Measurements from ENCODE around the gene SIGLEC12.

SIGLEC12 gene

DNA sequence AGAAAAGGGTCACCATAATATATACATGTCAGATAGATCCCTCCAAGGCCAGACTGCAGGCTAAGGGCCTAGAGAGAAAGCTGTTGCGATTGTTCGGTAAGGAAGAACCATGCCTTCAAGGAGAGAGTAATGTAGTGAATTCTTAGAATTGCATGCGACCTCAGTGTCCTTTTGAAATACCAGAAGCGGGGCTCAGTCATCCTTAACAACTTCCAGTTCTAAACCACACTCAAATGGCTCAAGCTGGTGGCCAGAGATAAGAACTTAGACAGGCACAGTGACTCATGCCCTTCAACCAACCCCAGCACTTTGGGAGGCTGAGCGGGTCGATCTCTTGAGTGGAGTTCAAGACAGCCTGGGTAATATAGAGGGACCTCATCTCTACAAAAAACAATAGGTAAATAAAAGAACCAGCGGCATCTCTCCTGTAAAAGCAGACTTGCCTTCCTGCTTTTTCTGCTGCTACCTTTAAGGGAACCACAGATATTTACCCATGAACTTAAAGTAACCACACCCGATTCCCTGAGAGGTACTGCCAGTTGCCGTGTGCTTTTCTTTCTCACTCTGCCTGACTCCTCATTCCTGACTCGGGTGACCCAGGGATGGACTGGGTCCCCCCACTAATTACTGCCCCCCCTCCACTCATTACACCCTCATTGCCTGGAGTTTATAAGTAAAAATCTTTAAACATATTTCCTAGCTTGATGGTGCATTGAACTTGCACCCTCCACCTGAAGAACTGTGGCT is 45.2 kb upstream of the SIGLEC12 start:
- H3K36me3 ChIP-seq (ENCODE audit: insufficient read depth, low read length): no peaks in the 10 kb centered on the region
- H3K9me3 ChIP-seq (ENCODE audit: low read length): no peaks in the 10 kb centered on the region
- H3K4me1 ChIP-seq (ENCODE audit: insufficient read depth, low read length, severe bottlenecking): no peaks in the 10 kb centered on the region
- H3K79me2 ChIP-seq (ENCODE audit: insufficient read depth, low read length): no peaks in the 10 kb centered on the region
- no peaks in the 10 kb centered on the region for H3K9me2 ChIP-seq (ENCODE audit: low read depth, low read length)
- no peaks in the 10 kb centered on the region for H3F3A ChIP-seq (ENCODE audit: insufficient read depth, low read length)
- H3K27ac ChIP-seq (ENCODE audit: low read depth, low read length, poor library complexity, severe bottlenecking): no peak overlapping the region
- H3K9ac ChIP-seq (ENCODE audit: low read length): no peak overlapping the region
- TF ChIP-seq EZH2 (IDR thresholded peaks at IDR 0.05; ENCODE audit: borderline replicate concordance, low read length): no peak
- peaks cover 5% of the 10 kb centered on the region; the same call in 1 of the 2 replicates for H3K27me3 ChIP-seq (ENCODE audit: insufficient read depth, low read length)
- no peak overlapping the region for H2AFZ ChIP-seq (ENCODE audit: low read length)
- H3K4me2 ChIP-seq (ENCODE audit: low read length): no peak overlapping the region
- H3K4me3 ChIP-seq (ENCODE audit: low read depth, low read length, poor library complexity, severe bottlenecking): no peak overlapping the region
- H4K20me1 ChIP-seq (ENCODE audit: insufficient read depth, low read length): no peaks in the 10 kb centered on the region

DNA sequence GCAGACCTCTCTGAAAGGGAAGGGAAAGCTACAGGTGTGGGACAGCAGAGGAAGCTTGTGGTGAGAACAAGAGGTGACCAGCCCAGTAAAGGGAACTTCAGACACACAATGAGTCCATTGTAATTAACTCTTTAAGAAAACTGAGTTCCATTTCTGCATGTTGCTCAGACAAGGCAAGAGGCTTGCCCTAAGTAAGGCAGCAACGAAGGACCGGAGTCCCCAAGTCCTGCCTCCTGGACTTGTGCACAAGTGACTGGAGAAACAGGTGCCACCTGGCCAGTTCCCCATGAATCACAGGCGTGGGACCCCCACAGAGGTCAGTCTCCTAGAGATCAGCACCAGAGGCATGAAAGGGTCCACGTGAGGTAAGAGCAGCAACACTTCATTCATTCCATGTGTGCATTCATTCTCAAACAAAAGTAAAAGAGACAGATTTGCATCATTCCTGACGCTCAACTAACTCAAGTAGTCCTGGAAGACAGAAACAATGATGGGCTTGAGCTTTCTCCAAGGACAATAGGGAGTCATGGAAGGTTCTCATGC is 44.6 kb upstream of the SIGLEC12 start:
- Histone ChIP-seq H3K79me2 (ENCODE audit: insufficient read depth, low read length) (no peaks in the 10 kb centered on the region), H3K4me2 (ENCODE audit: low read length) (no peak overlapping the region), H4K20me1 (ENCODE audit: insufficient read depth, low read length) (no peaks in the 10 kb centered on the region), H3K9me2 (ENCODE audit: low read depth, low read length) (no peaks in the 10 kb centered on the region), H3F3A (ENCODE audit: insufficient read depth, low read length) (no peaks in the 10 kb centered on the region), H3K9me3 (ENCODE audit: low read length) (no peaks in the 10 kb centered on the region), H2AFZ (ENCODE audit: low read length) (no peak overlapping the region), H3K9ac (ENCODE audit: low read length) (no peak overlapping the region), H3K27ac (ENCODE audit: low read depth, low read length, poor library complexity, severe bottlenecking) (no peak overlapping the region), H3K27me3 (ENCODE audit: insufficient read depth, low read length) (peaks cover 5% of the 10 kb centered on the region; the same call in 1 of the 2 replicates), H3K4me3 (ENCODE audit: low read depth, low read length, poor library complexity, severe bottlenecking) (no peak overlapping the region), H3K4me1 (ENCODE audit: insufficient read depth, low read length, severe bottlenecking) (no peaks in the 10 kb centered on the region), H3K36me3 (ENCODE audit: insufficient read depth, low read length) (no peaks in the 10 kb centered on the region)
- no peak for TF ChIP-seq EZH2 (IDR thresholded peaks at IDR 0.05; ENCODE audit: borderline replicate concordance, low read length)

DNA sequence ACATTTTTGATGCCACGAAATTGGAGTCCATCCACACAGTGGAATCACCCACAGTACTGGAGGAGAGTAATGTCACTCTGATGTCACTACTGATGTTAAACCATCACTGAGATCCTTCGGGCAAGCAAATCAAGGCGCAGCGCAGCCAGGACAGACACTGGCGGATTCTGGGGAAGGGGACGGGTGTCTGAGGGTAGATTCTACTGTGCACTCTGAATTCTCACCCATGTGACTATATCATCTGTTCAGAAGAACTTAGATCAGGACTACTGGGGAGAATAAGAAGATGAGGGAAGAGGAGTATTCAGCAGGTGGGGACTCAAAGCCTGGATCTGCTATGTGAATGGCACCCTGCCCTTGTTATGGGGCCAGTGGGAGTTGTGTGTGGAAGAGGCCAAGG is 42.4 kb upstream of the SIGLEC12 start:
- Histone ChIP-seq H3K9me3 (ENCODE audit: low read length) (no peaks in the 10 kb centered on the region), H3K4me1 (ENCODE audit: insufficient read depth, low read length, severe bottlenecking) (no peaks in the 10 kb centered on the region)

DNA sequence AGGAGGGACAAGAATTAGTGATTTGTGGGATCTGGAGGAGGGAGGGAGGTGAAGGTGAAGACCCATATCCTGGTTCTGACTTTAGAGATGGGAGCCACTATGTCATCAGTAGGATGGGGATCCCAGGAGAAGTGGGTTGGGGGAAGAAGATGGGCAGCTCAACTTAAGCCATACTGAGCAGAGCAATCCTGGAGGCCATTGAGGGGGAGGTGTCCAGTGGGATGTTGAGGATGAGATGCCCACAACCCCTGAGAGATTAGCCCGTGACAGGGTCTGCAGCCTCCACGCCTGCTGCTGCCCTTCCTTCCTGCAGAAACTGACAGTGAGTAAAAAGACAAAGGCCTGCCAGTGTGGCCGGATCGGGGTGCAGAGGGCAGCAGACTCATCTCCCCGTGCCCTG is 41.1 kb upstream of the SIGLEC12 start:
- H3K4me2 ChIP-seq (ENCODE audit: low read length): no peak overlapping the region
- no peaks in the 10 kb centered on the region for H3K9me3 ChIP-seq (ENCODE audit: low read length)
- H2AFZ ChIP-seq (ENCODE audit: low read length): no peak overlapping the region
- no peaks in the 10 kb centered on the region for H4K20me1 ChIP-seq (ENCODE audit: insufficient read depth, low read length)
- no peak overlapping the region for H3K27ac ChIP-seq (ENCODE audit: low read depth, low read length, poor library complexity, severe bottlenecking)
- no peaks in the 10 kb centered on the region for H3K9me2 ChIP-seq (ENCODE audit: low read depth, low read length)
- no peaks in the 10 kb centered on the region for H3F3A ChIP-seq (ENCODE audit: insufficient read depth, low read length)
- no peak for TF ChIP-seq EZH2 (IDR thresholded peaks at IDR 0.05; ENCODE audit: borderline replicate concordance, low read length)
- TF ChIP-seq, protein P1, sequence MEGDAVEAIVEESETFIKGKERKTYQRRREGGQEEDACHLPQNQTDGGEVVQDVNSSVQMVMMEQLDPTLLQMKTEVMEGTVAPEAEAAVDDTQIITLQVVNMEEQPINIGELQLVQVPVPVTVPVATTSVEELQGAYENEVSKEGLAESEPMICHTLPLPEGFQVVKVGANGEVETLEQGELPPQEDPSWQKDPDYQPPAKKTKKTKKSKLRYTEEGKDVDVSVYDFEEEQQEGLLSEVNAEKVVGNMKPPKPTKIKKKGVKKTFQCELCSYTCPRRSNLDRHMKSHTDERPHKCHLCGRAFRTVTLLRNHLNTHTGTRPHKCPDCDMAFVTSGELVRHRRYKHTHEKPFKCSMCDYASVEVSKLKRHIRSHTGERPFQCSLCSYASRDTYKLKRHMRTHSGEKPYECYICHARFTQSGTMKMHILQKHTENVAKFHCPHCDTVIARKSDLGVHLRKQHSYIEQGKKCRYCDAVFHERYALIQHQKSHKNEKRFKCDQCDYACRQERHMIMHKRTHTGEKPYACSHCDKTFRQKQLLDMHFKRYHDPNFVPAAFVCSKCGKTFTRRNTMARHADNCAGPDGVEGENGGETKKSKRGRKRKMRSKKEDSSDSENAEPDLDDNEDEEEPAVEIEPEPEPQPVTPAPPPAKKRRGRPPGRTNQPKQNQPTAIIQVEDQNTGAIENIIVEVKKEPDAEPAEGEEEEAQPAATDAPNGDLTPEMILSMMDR (IDR thresholded peaks at IDR 0.05; ENCODE audit: low read length): no peak
- no peaks in the 10 kb centered on the region for H3K4me1 ChIP-seq (ENCODE audit: insufficient read depth, low read length, severe bottlenecking)
- no peak overlapping the region for H3K9ac ChIP-seq (ENCODE audit: low read length)
- H3K4me3 ChIP-seq (ENCODE audit: low read depth, low read length, poor library complexity, severe bottlenecking): no peak overlapping the region
- no peaks in the 10 kb centered on the region for H3K79me2 ChIP-seq (ENCODE audit: insufficient read depth, low read length)
- no peaks in the 10 kb centered on the region for H3K36me3 ChIP-seq (ENCODE audit: insufficient read depth, low read length)
- H3K27me3 ChIP-seq (ENCODE audit: insufficient read depth, low read length): peaks cover 5% of the 10 kb centered on the region; the same call in 1 of the 2 replicates

More for the DNA sequence above, 42.4 kb upstream of the SIGLEC12 start:
- Histone ChIP-seq H3K27ac (ENCODE audit: low read depth, low read length, poor library complexity, severe bottlenecking) (no peak overlapping the region), H3K4me3 (ENCODE audit: low read depth, low read length, poor library complexity, severe bottlenecking) (no peak overlapping the region), H2AFZ (ENCODE audit: low read length) (no peak overlapping the region), H3K9me2 (ENCODE audit: low read depth, low read length) (no peaks in the 10 kb centered on the region), H3K36me3 (ENCODE audit: insufficient read depth, low read length) (no peaks in the 10 kb centered on the region), H3K4me2 (ENCODE audit: low read length) (no peak overlapping the region), H3F3A (ENCODE audit: insufficient read depth, low read length) (no peaks in the 10 kb centered on the region), H3K9ac (ENCODE audit: low read length) (no peak overlapping the region), H4K20me1 (ENCODE audit: insufficient read depth, low read length) (no peaks in the 10 kb centered on the region), H3K79me2 (ENCODE audit: insufficient read depth, low read length) (no peaks in the 10 kb centered on the region), H3K27me3 (ENCODE audit: insufficient read depth, low read length) (peaks cover 5% of the 10 kb centered on the region; the same call in 1 of the 2 replicates)
- no peak for TF ChIP-seq EZH2 (IDR thresholded peaks at IDR 0.05; ENCODE audit: borderline replicate concordance, low read length)
- TF ChIP-seq, protein P1 (IDR thresholded peaks at IDR 0.05; ENCODE audit: low read length): no peak
